Measurements from ENCODE around the gene ASCL5. TPM values are rescaled to one million over a fixed set of nuclear protein-coding genes. Genes with fewer than 3 reads are reported as not detected.

The ASCL5 gene
- total RNA-seq, 1 donor from 2014 or later, result not detected

DNA sequence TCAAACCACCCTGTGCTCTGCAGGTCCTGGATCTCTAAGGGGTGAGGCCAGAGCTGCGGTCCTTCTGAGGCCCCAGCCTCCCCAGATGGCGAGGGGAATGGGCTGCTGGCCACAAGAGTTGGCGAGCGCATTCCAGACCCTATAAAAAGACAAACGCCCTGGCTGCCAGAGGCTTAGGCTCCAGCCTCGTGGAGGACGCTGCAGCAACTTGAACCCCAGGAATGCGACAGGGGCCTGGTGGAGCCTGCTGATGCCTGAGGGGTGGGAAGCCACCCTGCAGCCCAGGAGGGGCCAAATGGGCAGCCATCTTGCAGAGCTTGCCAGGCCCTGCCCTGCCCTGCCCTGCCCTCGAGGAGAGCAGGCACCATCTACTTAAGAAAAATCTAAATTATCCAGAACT is 23.3 kb downstream of the ASCL5 start:
- Histone ChIP-seq H3K4me3 (no peak overlapping the region), H3K27me3 (no peaks in the 10 kb centered on the region), H3K36me3 (no peaks in the 10 kb centered on the region), H3K9me3 (no peaks in the 10 kb centered on the region), H3K27ac (no peak overlapping the region), H3K4me1 (peaks cover 5% of the 10 kb centered on the region)
- no peak for DNase-seq (ENCODE audit: extremely low spot score in 2 of 2)
- intact Hi-C loops (cut with DNase I), result no loop called here
- no peak for TF ChIP-seq POLR2AphosphoS5 (IDR thresholded peaks at IDR 0.05; ENCODE audit: insufficient read depth in 1 of 2, low read depth in 1 of 2)
- TF ChIP-seq, protein P1, sequence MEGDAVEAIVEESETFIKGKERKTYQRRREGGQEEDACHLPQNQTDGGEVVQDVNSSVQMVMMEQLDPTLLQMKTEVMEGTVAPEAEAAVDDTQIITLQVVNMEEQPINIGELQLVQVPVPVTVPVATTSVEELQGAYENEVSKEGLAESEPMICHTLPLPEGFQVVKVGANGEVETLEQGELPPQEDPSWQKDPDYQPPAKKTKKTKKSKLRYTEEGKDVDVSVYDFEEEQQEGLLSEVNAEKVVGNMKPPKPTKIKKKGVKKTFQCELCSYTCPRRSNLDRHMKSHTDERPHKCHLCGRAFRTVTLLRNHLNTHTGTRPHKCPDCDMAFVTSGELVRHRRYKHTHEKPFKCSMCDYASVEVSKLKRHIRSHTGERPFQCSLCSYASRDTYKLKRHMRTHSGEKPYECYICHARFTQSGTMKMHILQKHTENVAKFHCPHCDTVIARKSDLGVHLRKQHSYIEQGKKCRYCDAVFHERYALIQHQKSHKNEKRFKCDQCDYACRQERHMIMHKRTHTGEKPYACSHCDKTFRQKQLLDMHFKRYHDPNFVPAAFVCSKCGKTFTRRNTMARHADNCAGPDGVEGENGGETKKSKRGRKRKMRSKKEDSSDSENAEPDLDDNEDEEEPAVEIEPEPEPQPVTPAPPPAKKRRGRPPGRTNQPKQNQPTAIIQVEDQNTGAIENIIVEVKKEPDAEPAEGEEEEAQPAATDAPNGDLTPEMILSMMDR (IDR thresholded peaks at IDR 0.05), result no peak
- no peak for TF ChIP-seq POLR2A (IDR thresholded peaks at IDR 0.05)

DNA sequence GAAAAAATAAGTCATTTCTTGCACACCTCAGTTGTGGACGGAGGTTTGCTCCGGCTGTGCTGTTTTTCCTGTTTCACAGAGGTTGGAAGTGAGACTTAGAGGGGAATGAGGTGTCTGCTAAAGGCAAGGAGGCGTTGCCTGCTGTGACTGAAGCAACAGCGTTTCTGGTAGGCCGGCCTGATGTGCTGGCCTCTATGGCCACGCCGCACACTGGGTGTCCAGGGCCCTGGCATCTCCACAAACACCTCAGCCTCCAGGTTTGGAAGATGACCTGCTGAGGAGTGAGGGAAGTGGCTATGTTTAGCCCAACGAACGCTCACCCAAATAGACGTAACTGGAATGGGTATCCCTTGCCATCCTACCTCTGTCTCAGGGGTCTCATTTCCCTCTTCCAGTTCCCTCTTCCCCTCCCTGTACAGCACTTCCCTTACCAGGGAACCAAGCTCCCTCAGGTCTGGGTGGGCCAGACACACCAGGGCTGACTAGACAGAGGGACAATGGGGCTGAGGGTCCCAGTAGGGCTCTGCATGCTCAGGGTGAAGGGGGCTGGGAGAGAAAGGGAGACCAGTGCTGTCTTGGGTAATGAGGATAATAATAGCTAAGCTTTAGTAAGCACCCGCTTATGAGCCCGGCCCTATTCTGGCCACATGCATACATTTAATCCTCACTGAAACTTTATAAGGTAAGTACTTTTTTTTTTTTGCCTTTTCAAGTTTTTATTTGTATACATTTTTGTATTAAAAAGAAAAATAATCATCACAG is 26.6 kb downstream of the ASCL5 start:
- DNase-seq (ENCODE audit: extremely low spot score in 2 of 2), result no peak
- Histone ChIP-seq H3K9me3 (no peaks in the 10 kb centered on the region), H3K27me3 (no peaks in the 10 kb centered on the region), H3K27ac (no peak overlapping the region), H3K4me3 (no peak overlapping the region), H3K4me1 (peaks cover 5% of the 10 kb centered on the region), H3K36me3 (no peaks in the 10 kb centered on the region)
- TF ChIP-seq POLR2A (IDR thresholded peaks at IDR 0.05), result no peak
- TF ChIP-seq, protein P1 (IDR thresholded peaks at IDR 0.05), result no peak
- no peak for TF ChIP-seq POLR2AphosphoS5 (IDR thresholded peaks at IDR 0.05; ENCODE audit: insufficient read depth in 1 of 2, low read depth in 1 of 2)
- intact Hi-C loops (cut with DNase I), result no loop called here

DNA sequence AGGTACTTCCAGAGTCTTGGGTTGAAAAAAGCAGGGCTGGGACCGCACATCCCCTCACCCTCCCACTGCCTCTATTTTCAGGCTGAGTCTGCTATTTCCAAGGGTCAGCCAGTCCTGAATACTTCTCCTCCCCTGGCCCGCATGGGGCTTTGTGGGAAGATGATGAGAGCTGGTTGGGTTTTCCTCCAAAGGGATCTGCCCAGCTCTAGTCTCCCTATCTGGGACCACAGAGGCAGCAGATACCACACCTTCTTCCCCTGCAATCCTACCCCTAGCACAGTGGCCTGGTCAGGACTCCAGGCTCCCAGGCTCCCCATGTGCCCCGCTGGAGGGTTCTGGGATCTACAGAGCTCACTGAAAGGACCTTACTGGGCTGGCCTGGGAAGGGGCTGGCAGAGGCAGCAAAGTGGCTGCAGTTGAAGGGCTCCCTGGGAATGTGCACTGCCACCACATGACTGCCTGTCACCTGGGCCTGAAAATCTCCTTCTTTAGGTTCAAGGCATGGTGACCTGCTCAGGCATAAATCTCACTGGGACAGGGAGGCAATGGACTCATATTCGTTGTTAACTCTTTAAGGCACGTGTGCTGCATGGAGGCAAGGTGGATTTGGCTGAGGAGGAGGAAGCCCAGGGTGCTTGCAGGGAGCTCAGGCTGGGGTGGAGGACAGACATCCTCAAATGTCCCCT is 27.8 kb downstream of the ASCL5 start:
- Histone ChIP-seq H3K4me1 (peaks cover 5% of the 10 kb centered on the region), H3K27ac (no peak overlapping the region), H3K36me3 (no peaks in the 10 kb centered on the region), H3K4me3 (no peak overlapping the region), H3K27me3 (no peaks in the 10 kb centered on the region), H3K9me3 (no peaks in the 10 kb centered on the region)
- TF ChIP-seq, protein P1 (IDR thresholded peaks at IDR 0.05), result no peak
- TF ChIP-seq POLR2A (IDR thresholded peaks at IDR 0.05), result no peak
- TF ChIP-seq POLR2AphosphoS5 (IDR thresholded peaks at IDR 0.05; ENCODE audit: insufficient read depth in 1 of 2, low read depth in 1 of 2), result no peak
- no peak for DNase-seq (ENCODE audit: extremely low spot score in 2 of 2)
- intact Hi-C loops (cut with DNase I), result no loop called here

DNA sequence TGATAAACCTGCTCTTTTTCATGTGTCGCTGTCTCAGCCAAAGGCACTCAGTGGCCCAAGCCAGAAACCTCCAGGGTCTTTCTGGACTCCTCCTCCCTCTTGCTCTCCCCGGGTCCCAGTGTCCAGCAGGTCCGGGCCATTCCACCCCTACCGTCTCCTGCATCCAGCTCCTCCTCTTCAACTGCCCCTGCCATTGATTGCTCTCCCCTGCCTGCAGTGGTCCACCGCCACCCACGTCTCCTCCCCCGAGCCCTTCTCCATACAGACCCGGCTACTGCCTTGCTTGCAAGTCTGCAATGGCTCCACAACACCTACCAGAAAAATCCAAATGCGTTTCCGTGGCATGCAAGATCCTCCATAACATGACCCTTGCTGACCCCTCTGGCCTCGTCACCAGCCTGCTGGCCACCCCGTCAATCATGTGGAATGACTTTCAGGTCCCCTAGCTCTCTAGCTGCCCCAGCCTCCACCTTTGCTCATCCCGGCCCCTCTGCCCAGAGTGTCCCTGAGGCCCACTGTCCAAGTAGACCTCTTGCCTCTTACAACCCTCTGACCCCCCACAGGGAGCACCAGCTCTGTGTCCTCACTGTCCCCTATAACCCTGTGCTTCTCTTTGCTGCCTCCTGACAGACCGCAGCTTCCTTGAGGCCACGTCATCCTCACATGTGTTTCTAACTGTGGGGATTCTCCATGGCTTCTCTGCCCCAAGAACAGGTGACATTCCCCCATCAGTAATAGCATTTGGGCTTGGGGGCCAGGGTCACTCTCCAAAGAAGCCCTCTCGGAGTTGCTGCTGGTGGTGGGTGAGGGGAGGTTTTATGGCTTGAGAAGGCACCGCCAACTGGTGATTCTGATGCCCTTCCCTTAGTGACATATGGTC is 29.8 kb downstream of the ASCL5 start:
- no peak for DNase-seq (ENCODE audit: extremely low spot score in 2 of 2)
- H3K36me3 ChIP-seq, result no peaks in the 10 kb centered on the region
- H3K9me3 ChIP-seq, result no peaks in the 10 kb centered on the region
- no peak overlapping the region for H3K27ac ChIP-seq
- no peak for TF ChIP-seq POLR2A (IDR thresholded peaks at IDR 0.05)
- no peak for TF ChIP-seq POLR2AphosphoS5 (IDR thresholded peaks at IDR 0.05; ENCODE audit: insufficient read depth in 1 of 2, low read depth in 1 of 2)
- TF ChIP-seq, protein P1 (IDR thresholded peaks at IDR 0.05), result no peak
- H3K4me3 ChIP-seq, result no peak overlapping the region
- no peaks in the 10 kb centered on the region for H3K27me3 ChIP-seq
- intact Hi-C loops (cut with DNase I), result no loop called here
- H3K4me1 ChIP-seq, result no peaks in the 10 kb centered on the region

All from vagina (tissue), 2 donors.